GM04504 (cell line): ENCODE measurements around the gene YTHDF1.
"Not testable (repeated sequence)": the region's sequence is repeated elsewhere in the genome, so short reads cannot be mapped to it uniquely, and the experiment has no call there.

Experiments used
- DNase-seq: peaks from one replicate; pipeline ENCODE4 v3.0.0-alpha.2; 2012; ENCODE audit warnings: low read depth

Gene YTHDF1

DNA sequence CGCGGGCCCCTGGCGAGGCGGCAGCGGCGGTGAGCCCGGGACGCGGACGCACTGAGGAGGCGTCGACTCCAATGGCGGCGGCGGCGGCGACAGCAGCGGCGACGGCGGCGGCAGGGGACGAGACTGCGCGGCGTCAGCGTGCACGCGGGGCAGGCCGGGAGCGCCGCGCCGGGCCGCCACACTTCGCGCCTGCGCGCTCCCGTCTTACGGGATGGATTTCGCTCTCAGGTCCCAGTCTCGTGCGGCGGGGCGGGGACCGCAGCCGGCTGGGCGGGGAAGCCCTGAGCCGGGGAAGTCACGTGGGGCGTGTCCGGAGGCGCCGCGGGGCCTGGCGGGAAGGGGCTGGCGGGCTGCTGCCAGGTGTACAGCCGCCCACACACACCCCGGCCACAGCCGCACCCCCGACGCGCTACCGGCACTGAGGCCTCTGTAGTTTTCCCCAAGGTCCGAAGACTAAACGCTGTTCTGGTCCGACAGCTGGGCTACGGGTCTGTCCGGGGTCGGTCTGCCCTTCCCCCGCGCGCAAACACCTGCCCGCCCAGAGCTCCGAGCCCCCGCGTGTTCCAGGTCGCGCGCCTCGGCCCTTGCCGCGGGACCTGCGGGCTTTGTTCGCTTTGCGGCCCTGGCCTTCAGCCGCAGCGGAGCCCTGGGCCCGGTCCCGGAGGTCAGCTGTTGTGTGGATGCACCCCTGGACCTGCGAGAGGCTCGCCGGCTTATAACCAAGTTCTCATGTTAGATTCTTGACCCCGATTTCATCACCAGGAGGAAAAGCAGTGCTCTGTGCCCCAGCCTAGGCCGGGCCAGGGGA, at the start of gene YTHDF1:
Gene YTHDF1, minus strand, starts transcription at position 91 of the 808 bp plus-strand sequence. CDS start 239 bp downstream, outside the sequence.
- DNase-seq = peak; percentile 87

GRCh38 chr20:63264519-63264918, 48.6 kb upstream of the YTHDF1 start:
- DNase-seq = no peak

DNA sequence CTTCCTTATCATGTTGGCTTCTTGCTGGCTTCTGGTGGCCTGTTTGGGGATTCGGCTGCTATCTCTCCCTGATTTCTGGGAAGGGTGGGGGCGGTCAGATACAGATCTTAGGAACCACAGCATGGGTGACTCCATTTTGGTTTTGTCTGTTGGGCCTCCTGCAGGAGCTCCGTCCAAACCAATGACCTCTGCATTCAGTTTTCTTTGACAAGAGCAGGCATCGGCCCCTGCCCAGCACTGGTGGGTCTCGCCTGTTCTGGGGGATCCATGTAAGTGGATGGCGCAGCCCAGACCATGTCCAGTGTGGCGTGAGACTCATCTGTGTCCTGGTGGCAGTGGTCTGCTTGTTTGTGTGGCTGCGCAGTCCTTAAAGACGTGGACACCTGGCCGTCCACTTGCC, 48.1 kb upstream of the YTHDF1 start:
- DNase-seq = no peak

GRCh38 chr20:63262836-63263235, 46.9 kb upstream of the YTHDF1 start:
- DNase-seq = no peak

DNA sequence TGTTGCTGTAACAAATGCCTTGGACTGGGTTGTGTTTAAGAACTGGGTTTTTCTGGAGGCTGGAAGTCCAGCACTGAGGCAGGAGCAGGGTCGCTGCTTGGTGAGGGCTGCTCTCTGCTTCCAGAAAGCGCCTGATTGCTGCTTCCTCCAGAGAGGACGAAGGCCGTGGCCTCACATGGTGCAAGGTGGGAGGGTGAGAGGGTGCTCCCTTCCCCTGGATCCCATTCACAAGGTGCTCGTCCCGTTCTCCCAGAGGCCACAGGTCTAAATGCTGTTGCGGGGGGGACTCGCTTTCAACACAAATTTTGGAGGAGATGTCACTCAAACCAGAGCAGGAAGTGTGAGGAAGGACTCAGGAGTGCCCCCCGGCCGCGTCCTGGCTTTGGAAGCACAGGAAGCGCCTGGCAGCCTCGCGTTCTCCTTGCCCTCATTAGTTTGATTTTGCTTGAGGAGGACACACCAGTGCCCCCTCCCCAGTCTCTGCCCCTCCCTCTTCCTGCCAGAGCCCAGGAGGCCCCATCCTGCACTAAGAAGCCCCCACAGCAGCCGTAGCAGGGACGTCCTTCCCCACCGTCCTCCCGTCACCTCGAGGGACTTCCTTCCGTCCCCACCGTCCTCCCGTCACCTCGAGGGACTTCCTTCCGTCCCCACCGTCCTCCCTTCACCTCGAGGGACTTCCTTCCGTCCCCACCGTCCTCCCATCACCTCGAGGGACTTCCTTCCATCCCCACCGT, 46.0 kb upstream of the YTHDF1 start:
- no peak for DNase-seq

DNA sequence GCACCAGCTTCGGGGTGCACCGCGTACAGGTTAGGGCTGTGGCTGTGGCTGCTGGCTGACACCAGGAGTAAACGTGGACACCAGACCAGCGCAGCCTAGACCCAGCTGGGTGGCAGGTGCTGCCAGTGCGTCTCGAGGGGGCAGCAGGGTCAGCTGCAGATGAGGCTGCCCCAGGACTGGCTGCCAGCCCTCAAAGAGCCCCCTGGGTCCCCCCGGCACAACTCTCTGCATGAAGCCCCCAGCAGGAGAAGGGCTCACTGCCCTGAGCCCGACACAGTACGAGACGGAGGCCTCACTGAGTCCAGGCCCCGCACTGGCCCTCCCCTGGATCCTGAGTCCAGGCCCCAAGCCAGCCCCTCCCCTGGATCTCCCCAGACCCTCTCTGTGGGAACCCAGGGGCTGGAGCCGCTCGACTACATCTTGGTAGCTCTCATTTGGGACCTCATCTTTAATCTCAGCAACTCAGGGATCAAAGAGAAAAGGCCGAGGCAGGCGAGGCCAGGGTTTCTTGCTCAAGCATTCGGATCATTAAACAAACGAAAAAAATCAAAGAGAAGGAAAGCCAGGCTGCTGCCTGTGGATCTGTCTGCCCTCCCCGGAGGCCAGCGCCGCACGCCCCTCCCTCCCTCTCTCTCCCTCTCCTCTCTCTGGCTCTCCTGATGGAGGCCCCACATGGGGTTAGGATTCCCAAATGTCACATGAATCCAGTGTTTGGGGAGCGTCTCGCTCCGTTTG, 45.3 kb upstream of the YTHDF1 start:
- DNase-seq = no peak

GRCh38 chr20:63260521-63260920, 44.6 kb upstream of the YTHDF1 start:
- no peak for DNase-seq

GRCh38 chr20:63259734-63260460, 44.0 kb upstream of the YTHDF1 start:
- no peak for DNase-seq

DNA sequence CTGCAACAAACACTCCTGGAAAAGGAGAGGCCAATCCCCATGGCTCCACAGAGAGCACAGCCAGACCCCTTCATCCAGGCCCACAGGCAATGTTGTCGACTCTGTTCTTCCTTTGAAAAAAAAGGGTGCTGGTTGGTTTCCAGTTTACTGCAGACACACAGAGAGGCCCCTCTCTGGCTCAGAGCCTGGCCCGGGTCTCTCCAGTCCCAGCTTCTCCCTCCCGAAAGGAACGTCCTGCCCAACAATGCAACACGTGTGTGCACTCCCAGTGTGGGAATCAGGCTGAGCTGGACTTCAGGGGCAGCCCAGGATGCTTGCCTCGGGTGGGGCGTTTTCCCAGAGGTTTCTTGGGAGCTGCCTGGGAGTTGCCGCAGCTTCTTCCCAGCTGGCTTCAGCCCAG, 42.9 kb upstream of the YTHDF1 start:
- DNase-seq = no peak

- no peak for DNase-seq
These were observed 41.7 kb upstream of the YTHDF1 start for GRCh38 chr20:63257629-63258028.

DNA sequence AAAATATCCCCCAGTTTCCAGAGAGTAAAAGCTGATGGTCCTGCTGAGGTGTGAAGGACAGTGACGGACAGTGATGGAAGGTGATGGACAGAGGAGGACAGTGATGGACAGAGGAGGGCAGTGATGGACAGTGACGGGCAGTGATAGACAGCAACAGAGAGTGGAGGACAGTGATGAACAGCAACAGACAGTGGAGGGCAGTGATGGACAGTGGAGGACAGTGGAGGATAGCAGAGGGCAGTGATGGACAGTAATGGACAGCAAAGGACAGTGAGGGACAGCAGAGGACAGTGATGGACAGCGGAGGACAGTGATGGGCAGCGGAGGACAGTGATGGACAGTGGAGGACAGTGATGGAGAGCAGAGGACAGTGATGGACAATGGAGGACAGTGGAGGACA, 41.0 kb upstream of the YTHDF1 start:
- DNase-seq = no peak

- DNase-seq = no peak
These were observed 40.2 kb upstream of the YTHDF1 start for GRCh38 chr20:63255931-63256704.

GRCh38 chr20:63254606-63255384, 38.9 kb upstream of the YTHDF1 start:
- DNase-seq = no peak

DNA sequence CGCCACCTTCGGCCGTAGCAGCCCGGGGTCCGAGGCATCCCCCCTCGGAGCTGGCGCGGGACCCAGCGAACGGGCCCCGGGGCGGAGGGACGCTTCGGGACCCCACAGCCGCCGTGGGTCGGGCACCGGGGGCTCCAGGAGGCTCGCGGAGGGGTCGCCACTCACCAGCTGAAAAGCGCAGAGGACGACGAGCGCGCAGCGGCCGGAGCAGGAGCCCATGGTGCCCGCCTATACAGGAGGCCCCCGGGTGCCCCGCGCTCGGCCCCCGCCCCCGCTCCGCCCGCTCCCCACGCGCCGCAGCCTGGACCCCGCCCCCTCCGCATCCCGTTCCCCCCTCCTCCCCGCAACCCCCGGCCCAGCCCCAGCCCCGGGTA, 38.3 kb upstream of the YTHDF1 start, which contains the start of gene NKAIN4:
Gene NKAIN4, minus strand, starts transcription at position 232 of the 374 bp plus-strand sequence. Its CDS starts 13 bp downstream, at position 219.
- no peak for DNase-seq

- DNase-seq = no peak
These were observed 37.7 kb upstream of the YTHDF1 start for GRCh38 chr20:63253438-63254231.

- DNase-seq = no peak
These were observed 37.1 kb upstream of the YTHDF1 start for GRCh38 chr20:63253065-63253437.

DNA sequence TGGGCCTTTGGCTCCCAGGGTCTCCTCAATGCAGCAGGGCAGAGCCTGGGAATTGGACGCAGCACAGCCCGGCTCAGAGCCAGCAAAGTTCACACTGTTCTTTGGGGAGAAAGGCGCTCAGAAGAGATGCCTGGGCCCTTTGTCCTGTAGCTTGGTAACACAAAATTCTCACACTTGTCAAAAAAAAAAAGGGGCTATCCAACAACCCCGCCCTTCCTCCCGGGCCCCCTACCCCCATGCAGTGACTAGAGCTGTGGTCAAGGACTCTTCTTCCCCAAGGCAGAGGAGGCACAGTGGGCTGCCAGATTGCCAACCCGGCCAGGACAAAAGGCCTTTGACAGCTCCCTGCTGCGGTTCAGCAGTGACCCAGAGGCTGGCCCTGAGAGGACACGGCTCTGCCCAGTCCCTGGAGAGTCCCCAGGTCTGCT, 36.4 kb upstream of the YTHDF1 start:
- DNase-seq = no peak

- not testable (repeated sequence) for DNase-seq
These were observed 35.4 kb upstream of the YTHDF1 start for GRCh38 chr20:63251350-63251749.

DNA sequence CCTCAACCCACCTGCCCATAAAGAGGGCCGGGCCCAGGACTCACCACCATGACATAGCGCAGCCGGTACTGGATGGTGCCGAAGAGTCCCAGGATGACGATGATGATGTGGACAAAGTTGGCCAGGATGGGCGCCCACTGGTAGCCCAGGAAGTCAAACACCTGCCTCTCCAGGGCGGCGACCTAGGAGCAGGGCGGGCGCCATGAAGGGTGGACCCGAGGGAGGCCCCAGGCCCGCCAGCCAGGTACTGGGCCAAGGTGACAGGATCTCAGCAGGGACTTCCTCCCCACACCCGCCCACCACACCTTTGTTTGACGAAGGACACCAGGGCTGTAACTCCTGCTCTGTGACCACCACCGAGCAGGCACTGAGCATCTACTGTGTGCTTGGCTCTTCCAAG, 34.0 kb upstream of the YTHDF1 start:
- no peak for DNase-seq
